Measurements from ENCODE around the gene GNAZ. TPM values are rescaled to one million over a fixed set of nuclear protein-coding genes. Genes with fewer than 3 reads are reported as not detected.

The GNAZ gene
- total and polyA plus RNA-seq, 4 donors = 0.21 to 2.2 (median 0.38) TPM

DNA sequence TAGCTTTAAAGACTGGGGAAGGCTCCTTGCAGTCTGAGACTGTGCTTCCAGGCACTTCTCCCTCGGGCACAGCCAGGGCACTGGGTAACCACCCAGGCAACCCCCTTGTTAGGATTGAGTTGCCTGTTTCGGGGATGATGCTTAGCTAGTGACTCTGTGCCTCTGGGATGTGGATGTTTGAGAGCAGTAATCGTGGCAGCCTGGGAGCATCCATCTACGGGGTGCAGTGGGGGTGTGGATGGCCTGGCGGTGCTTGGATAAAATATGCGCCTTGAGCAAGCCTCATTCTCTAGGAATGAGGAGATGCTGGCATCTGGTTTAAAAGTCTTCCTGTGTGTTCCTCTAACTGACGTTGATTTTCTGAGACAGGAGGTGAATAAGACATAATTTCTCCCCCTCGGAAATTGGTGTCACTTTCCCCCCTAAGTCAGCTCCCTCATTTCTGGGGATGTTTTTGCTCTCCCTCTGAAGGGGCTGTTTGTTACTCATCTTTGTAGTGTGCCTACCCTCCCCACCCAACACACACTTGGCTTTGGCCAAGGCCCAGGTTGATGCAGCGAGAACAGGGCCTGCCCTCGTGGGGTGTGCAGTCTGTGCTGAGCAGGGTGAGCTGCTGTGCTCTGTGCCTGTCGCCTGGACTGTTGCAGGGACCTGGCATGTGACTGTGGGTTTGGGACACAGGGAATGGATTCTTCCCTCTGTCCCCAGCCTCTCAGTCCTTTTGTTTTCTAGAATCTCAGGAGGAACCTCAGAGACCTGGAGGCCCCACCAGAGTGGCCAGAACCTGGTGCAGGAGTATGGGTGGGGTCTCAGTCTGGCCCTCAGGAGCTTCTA, 2.0 kb downstream of the GNAZ start:
- H3K9ac ChIP-seq (ENCODE audit: low read depth in 1 of 2, low read length in 2 of 2) = no peak overlapping the region
- no peak for DNase-seq (ENCODE audit: low spot score)
- H3K4me1 ChIP-seq (ENCODE audit: control insufficient read depth in 4 of 4, insufficient read depth in 4 of 4, low read length in 3 of 4) = peaks cover 0 to 14% (median 4%) of the 10 kb centered on the region in 4 donors
- H3K4me3 ChIP-seq (ENCODE audit: low read depth in 1 of 3, low read length in 3 of 3) = no peak overlapping the region
- TF ChIP-seq RXRA (IDR thresholded peaks at IDR 0.05) = no peak
- TF ChIP-seq, protein P1, sequence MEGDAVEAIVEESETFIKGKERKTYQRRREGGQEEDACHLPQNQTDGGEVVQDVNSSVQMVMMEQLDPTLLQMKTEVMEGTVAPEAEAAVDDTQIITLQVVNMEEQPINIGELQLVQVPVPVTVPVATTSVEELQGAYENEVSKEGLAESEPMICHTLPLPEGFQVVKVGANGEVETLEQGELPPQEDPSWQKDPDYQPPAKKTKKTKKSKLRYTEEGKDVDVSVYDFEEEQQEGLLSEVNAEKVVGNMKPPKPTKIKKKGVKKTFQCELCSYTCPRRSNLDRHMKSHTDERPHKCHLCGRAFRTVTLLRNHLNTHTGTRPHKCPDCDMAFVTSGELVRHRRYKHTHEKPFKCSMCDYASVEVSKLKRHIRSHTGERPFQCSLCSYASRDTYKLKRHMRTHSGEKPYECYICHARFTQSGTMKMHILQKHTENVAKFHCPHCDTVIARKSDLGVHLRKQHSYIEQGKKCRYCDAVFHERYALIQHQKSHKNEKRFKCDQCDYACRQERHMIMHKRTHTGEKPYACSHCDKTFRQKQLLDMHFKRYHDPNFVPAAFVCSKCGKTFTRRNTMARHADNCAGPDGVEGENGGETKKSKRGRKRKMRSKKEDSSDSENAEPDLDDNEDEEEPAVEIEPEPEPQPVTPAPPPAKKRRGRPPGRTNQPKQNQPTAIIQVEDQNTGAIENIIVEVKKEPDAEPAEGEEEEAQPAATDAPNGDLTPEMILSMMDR (IDR thresholded peaks at IDR 0.05; ENCODE audit: low read depth, low read length, missing input control) = no peak
- no peak for TF ChIP-seq JUND (IDR thresholded peaks at IDR 0.05)
- TF ChIP-seq FOXA1 (IDR thresholded peaks at IDR 0.05) = no peak
- TF ChIP-seq GABPA (IDR thresholded peaks at IDR 0.05 in 1 of 2, conservative IDR thresholded peaks at IDR 0.05 in 1 of 2) = no peak
- TF ChIP-seq TAF1 (conservative IDR thresholded peaks at IDR 0.05) = no peak
- TF ChIP-seq, protein P2, sequence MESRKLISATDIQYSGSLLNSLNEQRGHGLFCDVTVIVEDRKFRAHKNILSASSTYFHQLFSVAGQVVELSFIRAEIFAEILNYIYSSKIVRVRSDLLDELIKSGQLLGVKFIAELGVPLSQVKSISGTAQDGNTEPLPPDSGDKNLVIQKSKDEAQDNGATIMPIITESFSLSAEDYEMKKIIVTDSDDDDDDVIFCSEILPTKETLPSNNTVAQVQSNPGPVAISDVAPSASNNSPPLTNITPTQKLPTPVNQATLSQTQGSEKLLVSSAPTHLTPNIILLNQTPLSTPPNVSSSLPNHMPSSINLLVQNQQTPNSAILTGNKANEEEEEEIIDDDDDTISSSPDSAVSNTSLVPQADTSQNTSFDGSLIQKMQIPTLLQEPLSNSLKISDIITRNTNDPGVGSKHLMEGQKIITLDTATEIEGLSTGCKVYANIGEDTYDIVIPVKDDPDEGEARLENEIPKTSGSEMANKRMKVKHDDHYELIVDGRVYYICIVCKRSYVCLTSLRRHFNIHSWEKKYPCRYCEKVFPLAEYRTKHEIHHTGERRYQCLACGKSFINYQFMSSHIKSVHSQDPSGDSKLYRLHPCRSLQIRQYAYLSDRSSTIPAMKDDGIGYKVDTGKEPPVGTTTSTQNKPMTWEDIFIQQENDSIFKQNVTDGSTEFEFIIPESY (IDR thresholded peaks at IDR 0.05) = no peak
- H3K9me3 ChIP-seq (ENCODE audit: control insufficient read depth in 4 of 4, low read length in 3 of 4) = no peaks in the 10 kb centered on the region
- no peaks in the 10 kb centered on the region for H3K27me3 ChIP-seq (ENCODE audit: control insufficient read depth in 4 of 4, insufficient read depth in 4 of 4, low read length in 3 of 4)
- H3K36me3 ChIP-seq (ENCODE audit: control insufficient read depth in 4 of 4, insufficient read depth in 3 of 4, low read depth in 1 of 4, low read length in 3 of 4) = no peaks in the 10 kb centered on the region
- 94% methylated on average over 11 of the region's 11 CpGs for WGBS
- H3K27ac ChIP-seq (ENCODE audit: low read depth in 1 of 2, low read length in 2 of 2) = no peak overlapping the region

DNA sequence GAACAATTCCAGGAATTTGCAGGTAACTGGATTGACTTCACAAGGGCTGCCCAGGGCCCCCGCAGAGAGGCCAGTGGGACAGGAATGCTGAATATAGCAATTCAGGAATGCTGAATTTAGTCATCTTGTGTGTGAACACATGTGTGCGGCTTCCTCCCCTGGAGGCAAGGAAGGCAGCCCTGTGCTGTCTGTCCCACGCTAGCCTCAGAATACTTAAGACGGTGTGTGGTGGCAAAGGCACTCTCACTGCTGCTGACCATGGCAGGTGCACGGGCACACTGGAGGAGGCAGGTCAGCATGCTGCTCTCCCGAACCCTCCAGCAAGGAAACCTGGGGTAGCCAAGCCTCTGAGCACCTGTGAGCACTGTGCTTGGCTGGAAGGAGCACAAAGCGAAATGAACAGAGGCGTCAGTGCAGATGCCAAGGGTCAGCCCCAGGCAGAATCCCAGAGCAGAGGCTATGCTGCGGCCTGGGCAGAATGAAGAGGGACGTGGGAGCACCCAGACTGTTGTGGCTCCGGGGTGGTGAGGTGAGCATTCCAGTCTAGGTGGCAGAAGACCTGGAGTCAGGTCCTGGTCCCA, 2.7 kb downstream of the GNAZ start:
- 96% methylated on average over 11 of the region's 11 CpGs for WGBS
- H3K27me3 ChIP-seq (ENCODE audit: control insufficient read depth in 4 of 4, insufficient read depth in 4 of 4, low read length in 3 of 4) = no peaks in the 10 kb centered on the region
- TF ChIP-seq RXRA (IDR thresholded peaks at IDR 0.05) (no peak), EGR1 (IDR thresholded peaks at IDR 0.05; ENCODE audit: low read depth in 2 of 2) (no peak), TAF1 (conservative IDR thresholded peaks at IDR 0.05) (no peak), FOXA1 (IDR thresholded peaks at IDR 0.05) (no peak), SP1 (IDR thresholded peaks at IDR 0.05) (no peak), RAD21 (IDR thresholded peaks at IDR 0.05) (no peak), YY1 (IDR thresholded peaks at IDR 0.05) (no peak)
- TF ChIP-seq, protein P1 (IDR thresholded peaks at IDR 0.05; ENCODE audit: low read depth, low read length, missing input control) = no peak
- TF ChIP-seq, protein P2 (IDR thresholded peaks at IDR 0.05) = no peak

More for the DNA sequence above, 2.7 kb downstream of the GNAZ start:
- no peak for DNase-seq (ENCODE audit: low spot score)
- no peaks in the 10 kb centered on the region for H3K36me3 ChIP-seq (ENCODE audit: control insufficient read depth in 4 of 4, insufficient read depth in 3 of 4, low read depth in 1 of 4, low read length in 3 of 4)
- no peak overlapping the region for H3K27ac ChIP-seq (ENCODE audit: low read depth in 1 of 2, low read length in 2 of 2)
- H3K4me1 ChIP-seq (ENCODE audit: control insufficient read depth in 4 of 4, insufficient read depth in 4 of 4, low read length in 3 of 4) = peaks cover 0 to 16% (median 4%) of the 10 kb centered on the region in 4 donors
- no peak overlapping the region for H3K9ac ChIP-seq (ENCODE audit: low read depth in 1 of 2, low read length in 2 of 2)
- no peak overlapping the region for H3K4me3 ChIP-seq (ENCODE audit: low read depth in 1 of 3, low read length in 3 of 3)
- no peaks in the 10 kb centered on the region for H3K9me3 ChIP-seq (ENCODE audit: control insufficient read depth in 4 of 4, low read length in 3 of 4)
